ENCODE results near the gene THBD.

- TF ChIP-seq POLR2A (IDR thresholded peaks at IDR 0.05; ENCODE audit: low read length): no peak
- no peak for TF ChIP-seq GATA1 (IDR thresholded peaks at IDR 0.05; ENCODE audit: low read depth, low read length)
Observed at GRCh38 chr20:23079016-23079351, 29.5 kb upstream of the THBD start.
